Neutrophil (primary cell): ENCODE data around the gene MIX23.

ENCODE experiments used
- H3K27ac ChIP-seq: fragments of 200-600 bp; sonication (generic); 2 replicates; pipeline ENCODE4 v1.5.1; 2016; ENCODE audit warnings: mild to moderate bottlenecking, moderate library complexity
- H3K27me3 ChIP-seq: fragments of 200-600 bp; sonication (generic); 2 replicates; pipeline ENCODE4 v1.6.0; 2016; ENCODE audit warnings: mild to moderate bottlenecking
- H3K36me3 ChIP-seq: fragments of 200-600 bp; sonication (generic); 2 replicates; pipeline ENCODE4 v1.5.1; 2017
- H3K4me1 ChIP-seq, 2 experiments: fragments of 200-600 bp in 1 of 2; sonication (generic) in 1 of 2; 1 replicate in 1 of 2; 2 replicates in 1 of 2; pipeline versions ENCODE4 v1.5.1 to v1.6.1; 2013 to 2016; ENCODE audit warnings: low read depth in 1 of 2, low read length in 1 of 2, mild to moderate bottlenecking in 1 of 2, moderate library complexity in 1 of 2; ENCODE audit not compliant: control insufficient read depth in 1 of 2, insufficient read depth in 1 of 2
- H3K4me3 ChIP-seq, 2 experiments: fragments of 200-600 bp in 1 of 2; sonication (generic) in 1 of 2; 1 replicate in 1 of 2; 2 replicates in 1 of 2; pipeline ENCODE4 v1.5.1; 2013 to 2016; ENCODE audit warnings: low read depth in 1 of 2, low read length in 1 of 2, mild to moderate bottlenecking in 1 of 2, moderate library complexity in 1 of 2
- H3K9me3 ChIP-seq: fragments of 200-600 bp; sonication (generic); 2 replicates; pipeline ENCODE4 v1.5.1; 2016
- TF ChIP-seq, protein P1 (sequence below): fragments of 200-600 bp; sonication (generic); IDR thresholded peaks from 2 replicates; pipeline ENCODE4 v1.5.1; 2016; ENCODE audit warnings: antibody characterized with exemption

Gene MIX23

DNA sequence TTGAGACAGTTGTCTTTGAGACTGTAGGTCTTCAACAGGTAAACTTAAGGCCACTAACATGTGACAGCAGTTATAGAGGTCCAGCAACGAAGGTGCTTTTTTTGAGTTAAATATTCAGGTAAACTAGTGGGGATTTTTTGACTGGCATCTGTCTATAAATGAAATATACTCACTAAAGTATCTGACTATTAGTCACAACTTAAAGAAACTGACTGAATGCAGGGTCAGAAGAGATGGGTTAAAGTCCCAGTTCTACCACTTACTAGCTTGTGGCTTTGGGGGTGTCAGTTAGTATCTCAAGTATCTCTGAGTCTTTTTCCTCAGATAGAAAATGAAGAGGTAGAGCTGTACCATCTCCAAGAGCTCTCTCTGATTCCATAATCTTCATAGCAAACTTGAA is 18.0 kb downstream of the MIX23 start:
- peaks cover 3% of the 10 kb centered on the region for H3K36me3 ChIP-seq
- H3K9me3 ChIP-seq: no peaks in the 10 kb centered on the region
- H3K27me3 ChIP-seq: no peaks in the 10 kb centered on the region
- H3K27ac ChIP-seq: no peak overlapping the region
- TF ChIP-seq, protein P1, sequence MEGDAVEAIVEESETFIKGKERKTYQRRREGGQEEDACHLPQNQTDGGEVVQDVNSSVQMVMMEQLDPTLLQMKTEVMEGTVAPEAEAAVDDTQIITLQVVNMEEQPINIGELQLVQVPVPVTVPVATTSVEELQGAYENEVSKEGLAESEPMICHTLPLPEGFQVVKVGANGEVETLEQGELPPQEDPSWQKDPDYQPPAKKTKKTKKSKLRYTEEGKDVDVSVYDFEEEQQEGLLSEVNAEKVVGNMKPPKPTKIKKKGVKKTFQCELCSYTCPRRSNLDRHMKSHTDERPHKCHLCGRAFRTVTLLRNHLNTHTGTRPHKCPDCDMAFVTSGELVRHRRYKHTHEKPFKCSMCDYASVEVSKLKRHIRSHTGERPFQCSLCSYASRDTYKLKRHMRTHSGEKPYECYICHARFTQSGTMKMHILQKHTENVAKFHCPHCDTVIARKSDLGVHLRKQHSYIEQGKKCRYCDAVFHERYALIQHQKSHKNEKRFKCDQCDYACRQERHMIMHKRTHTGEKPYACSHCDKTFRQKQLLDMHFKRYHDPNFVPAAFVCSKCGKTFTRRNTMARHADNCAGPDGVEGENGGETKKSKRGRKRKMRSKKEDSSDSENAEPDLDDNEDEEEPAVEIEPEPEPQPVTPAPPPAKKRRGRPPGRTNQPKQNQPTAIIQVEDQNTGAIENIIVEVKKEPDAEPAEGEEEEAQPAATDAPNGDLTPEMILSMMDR: no peak
- H3K4me1 ChIP-seq: no peaks in the 10 kb centered on the region
- no peak overlapping the region for H3K4me3 ChIP-seq

DNA sequence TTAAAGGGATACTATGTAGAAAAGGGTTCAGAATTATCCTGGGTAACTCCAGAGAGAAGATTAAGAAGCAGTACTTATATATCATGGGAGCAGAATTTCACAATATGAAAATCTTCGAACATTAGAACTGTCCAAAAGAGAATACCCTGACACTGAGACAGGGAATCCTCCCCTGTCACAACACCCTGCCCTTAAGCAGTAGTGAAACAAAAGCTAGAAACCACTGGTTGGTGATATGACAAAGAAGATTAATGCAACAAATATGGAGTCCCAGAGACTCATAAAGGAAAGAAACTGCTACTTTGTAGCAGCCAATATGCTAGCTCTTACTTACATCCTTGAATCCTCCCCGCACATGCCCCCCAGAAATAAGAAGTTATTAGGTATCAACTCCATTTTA is 18.5 kb downstream of the MIX23 start:
- Histone ChIP-seq H3K4me3 (no peak overlapping the region), H3K9me3 (no peaks in the 10 kb centered on the region), H3K27ac (no peak overlapping the region), H3K36me3 (peaks cover 3% of the 10 kb centered on the region), H3K4me1 (no peaks in the 10 kb centered on the region), H3K27me3 (no peaks in the 10 kb centered on the region)
- TF ChIP-seq, protein P1: no peak

DNA sequence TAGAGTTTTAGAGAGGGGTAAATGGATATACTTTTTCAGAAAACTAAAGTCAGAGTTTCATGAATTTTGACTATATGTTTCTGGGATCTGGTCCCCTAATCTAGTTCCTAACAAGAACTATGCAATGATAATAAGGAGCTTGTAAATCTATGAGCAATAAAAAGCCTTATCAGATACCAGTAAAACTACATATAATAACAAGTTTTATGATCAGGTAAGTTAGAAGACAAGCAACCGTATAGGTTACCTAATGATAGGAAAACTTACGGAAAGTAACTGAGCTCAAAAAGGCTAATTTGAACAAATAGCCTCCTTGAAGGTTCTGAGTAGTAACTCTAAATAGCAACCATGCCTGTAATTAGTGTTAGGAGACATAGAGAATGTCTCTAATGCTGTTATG is 21.0 kb downstream of the MIX23 start:
- Histone ChIP-seq H3K27me3 (no peaks in the 10 kb centered on the region), H3K36me3 (peaks cover 3% of the 10 kb centered on the region), H3K4me3 (no peak overlapping the region), H3K27ac (no peak overlapping the region), H3K9me3 (no peaks in the 10 kb centered on the region), H3K4me1 (no peaks in the 10 kb centered on the region)
- TF ChIP-seq, protein P1: no peak

DNA sequence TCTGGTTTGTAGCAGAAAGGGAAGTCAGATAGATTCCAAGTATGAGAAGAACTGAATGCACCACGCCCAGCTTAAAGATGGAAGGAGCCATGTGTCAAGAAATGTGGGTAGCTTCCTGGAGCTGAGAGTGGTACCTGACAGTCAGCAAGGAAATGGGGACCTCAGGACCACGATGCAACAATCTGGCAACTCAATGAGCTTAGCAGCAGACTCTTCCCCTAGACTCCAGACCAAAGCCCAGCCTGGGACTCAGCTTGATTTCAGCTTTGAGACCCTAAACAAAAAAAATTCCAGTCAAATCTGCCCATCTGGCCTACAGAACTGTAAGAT is 24.4 kb downstream of the MIX23 start:
- H3K4me3 ChIP-seq: no peak overlapping the region
- H3K9me3 ChIP-seq: no peaks in the 10 kb centered on the region
- H3K27me3 ChIP-seq: no peaks in the 10 kb centered on the region
- H3K27ac ChIP-seq: no peak overlapping the region
- H3K4me1 ChIP-seq: peaks cover 10 to 16% of the 10 kb centered on the region in 2 experiments
- TF ChIP-seq, protein P1: no peak
- no peaks in the 10 kb centered on the region for H3K36me3 ChIP-seq

DNA sequence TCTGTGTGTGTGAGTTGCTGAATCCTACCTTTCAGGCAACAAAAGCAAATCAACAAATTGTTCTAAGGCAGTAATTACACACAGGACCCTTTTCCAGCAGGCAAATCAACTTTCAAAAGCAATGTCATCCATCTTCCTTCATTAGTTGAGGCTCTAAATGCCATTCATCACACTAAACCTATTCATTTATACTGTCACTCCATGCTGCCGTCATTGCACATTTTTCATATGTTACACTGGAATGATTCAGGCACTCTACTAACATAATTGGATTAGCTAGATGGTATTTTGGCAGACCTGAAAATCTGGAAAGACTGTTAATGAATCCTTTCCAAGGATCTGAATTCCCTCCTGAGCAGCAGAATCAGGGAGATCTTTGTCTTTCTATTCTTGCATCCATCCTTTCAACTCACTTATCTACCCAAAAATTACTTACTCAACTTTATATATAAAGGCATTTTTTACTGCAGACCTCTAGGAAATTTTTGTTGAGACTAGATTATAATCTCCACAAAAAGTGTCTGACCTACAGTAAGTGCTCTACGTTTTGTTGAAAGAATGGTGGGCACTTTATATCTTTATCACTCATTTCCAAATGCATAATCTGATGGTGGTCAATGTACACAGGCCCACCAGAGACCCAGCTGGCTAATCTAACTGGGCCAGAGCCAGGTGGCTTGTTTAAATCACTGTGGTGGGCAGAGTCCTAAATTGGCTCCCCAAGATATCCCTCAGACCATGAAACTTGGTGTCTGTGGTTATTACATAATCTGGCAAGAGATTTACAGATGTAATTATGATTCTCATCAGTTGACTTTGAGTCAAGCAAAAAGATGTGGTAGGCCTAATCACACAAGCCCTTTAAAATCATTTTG is 25.0 kb downstream of the MIX23 start:
- H3K4me3 ChIP-seq: no peak overlapping the region
- no peaks in the 10 kb centered on the region for H3K9me3 ChIP-seq
- no peaks in the 10 kb centered on the region for H3K27me3 ChIP-seq
- peaks cover 10 to 16% of the 10 kb centered on the region in 2 experiments for H3K4me1 ChIP-seq
- TF ChIP-seq, protein P1: no peak
- no peak overlapping the region for H3K27ac ChIP-seq
- H3K36me3 ChIP-seq: no peaks in the 10 kb centered on the region
